Endothelial cell of umbilical vein (primary cell): ENCODE data around the gene MIER2. TPM values are rescaled to one million over a fixed set of nuclear protein-coding genes. Genes with fewer than 3 reads are reported as not detected.

Source experiments
- BruUV-seq: library from RNA; stranded (reverse); fragments of 400-500 nt; replicated peaks from 2 replicates; lab custom pipeline; 2021; lab: Mats Ljungman, UMichigan
- CTCF ChIA-PET: fragments of 300-600, 350-600 bp; sonication (Branson Sonifier 250); formaldehyde crosslinking; loops from one replicate; lab custom pipeline; 2021; ENCODE audit warnings: antibody characterized with exemption, inconsistent platforms; lab: Charles Lee
- POLR2A ChIA-PET: fragments of 300-600, 350-600 bp; sonication (Branson Sonifier 250); formaldehyde crosslinking; loops from one replicate; lab custom pipeline; 2021; ENCODE audit warnings: antibody characterized with exemption, inconsistent platforms; lab: Charles Lee
- DNase-seq: peaks from one replicate; pipeline ENCODE4 v3.0.0-alpha.2; 2011; ENCODE audit warnings: low read depth, low spot score
- FAIRE-seq: peaks from 2 replicates; lab custom pipeline; 2011; peaks lifted over from hg19 to GRCh38; lab: Jason Lieb, UNC
- H2AFZ ChIP-seq: 2 replicates; pipeline ENCODE4 v1.6.0; 2012; ENCODE audit warnings: low read depth, low read length, control low read depth, inconsistent platforms
- H3K27ac ChIP-seq: 2 replicates; pipeline ENCODE4 v1.5.1; 2011; ENCODE audit warnings: low read depth, mild to moderate bottlenecking, control low read depth, low read length, moderate library complexity; ENCODE audit not compliant: insufficient read depth
- H3K27me3 ChIP-seq, 2 experiments: 2 replicates each; pipeline versions ENCODE4 v1.6.0 to v1.6.1; 2011; ENCODE audit warnings: low read length in 2 of 2, mixed read lengths in 1 of 2; ENCODE audit not compliant: control insufficient read depth in 2 of 2, insufficient read depth in 2 of 2
- H3K36me3 ChIP-seq, 2 experiments: 2 replicates in 1 of 2; 3 replicates in 1 of 2; pipeline ENCODE4 v1.5.1; 2011; ENCODE audit warnings: low read length in 2 of 2, mild to moderate bottlenecking in 1 of 2, moderate library complexity in 1 of 2; ENCODE audit not compliant: control insufficient read depth in 2 of 2, insufficient read depth in 2 of 2; ENCODE audit errors: extremely low read depth in 1 of 2
- H3K4me1 ChIP-seq: 3 replicates; pipeline ENCODE4 v1.5.1; 2011; ENCODE audit warnings: mild to moderate bottlenecking, low read length; ENCODE audit not compliant: control insufficient read depth, insufficient read depth; ENCODE audit errors: extremely low read depth
- H3K4me2 ChIP-seq: 2 replicates; pipeline ENCODE4 v1.6.1; 2011; ENCODE audit warnings: low read length, control low read depth, mixed read lengths; ENCODE audit not compliant: insufficient read depth
- H3K4me3 ChIP-seq, 3 experiments: fragments of 200-600 bp in 1 of 3; sonication (generic), shearing (Covaris generic) in 1 of 3; replicated peaks in 1 of 3; 2 replicates each; pipeline ENCODE4 v1.5.1; 2011 to 2016; ENCODE audit warnings: control low read depth in 3 of 3, low read length in 3 of 3, mild to moderate bottlenecking in 2 of 3, inconsistent platforms in 1 of 3, low read depth in 1 of 3, moderate library complexity in 1 of 3; ENCODE audit not compliant: insufficient read depth in 1 of 3
- H3K79me2 ChIP-seq: 2 replicates; pipeline ENCODE4 v1.6.0; 2012; ENCODE audit warnings: low read length, inconsistent platforms; ENCODE audit not compliant: control insufficient read depth, insufficient read depth
- H3K9ac ChIP-seq: replicated peaks from 2 replicates; pipeline ENCODE3; 2011; ENCODE audit warnings: low read length, control low read depth; ENCODE audit not compliant: insufficient read depth; ENCODE audit errors: extremely low read depth
- H3K9me1 ChIP-seq: replicated peaks from 3 replicates; pipeline ENCODE4 v1.6.0; 2011; ENCODE audit warnings: mild to moderate bottlenecking, low read length; ENCODE audit not compliant: control insufficient read depth, insufficient read depth; ENCODE audit errors: extremely low read depth
- H3K9me3 ChIP-seq: replicated peaks from 2 replicates; pipeline ENCODE4 v1.5.1; 2012; ENCODE audit warnings: low read length, inconsistent platforms; ENCODE audit not compliant: control insufficient read depth, insufficient read depth
- H4K20me1 ChIP-seq: replicated peaks from 2 replicates; pipeline ENCODE3; 2011; ENCODE audit warnings: mild to moderate bottlenecking, low read length; ENCODE audit not compliant: control insufficient read depth, insufficient read depth; ENCODE audit errors: extremely low read depth
- CTCF ChIP-seq, 2 donors: IDR thresholded peaks; 1 replicate in 1 of 2; 2 replicates in 1 of 2; pipeline ENCODE4 v1.5.1; 2011; ENCODE audit warnings: low read length in 2 of 2, mild to moderate bottlenecking in 2 of 2, moderate library complexity in 2 of 2, control low read depth in 1 of 2, inconsistent platforms in 1 of 2, low read depth in 1 of 2; ENCODE audit not compliant: insufficient read depth in 1 of 2; ENCODE audit errors: extremely low read depth in 1 of 2
- EZH2 ChIP-seq: IDR thresholded peaks from 2 replicates; pipeline ENCODE4 v1.6.1; 2012; ENCODE audit warnings: borderline replicate concordance, low read depth, mild to moderate bottlenecking, moderate library complexity, low read length, inconsistent platforms; ENCODE audit not compliant: severe bottlenecking
- FOS ChIP-seq: IDR thresholded peaks from 2 replicates; pipeline ENCODE4 v1.6.1; 2011; ENCODE audit warnings: mild to moderate bottlenecking, low read length, moderate library complexity, borderline replicate concordance; ENCODE audit not compliant: insufficient read depth
- GATA2 ChIP-seq: IDR thresholded peaks from 2 replicates; pipeline ENCODE4 v1.7.0; 2011; ENCODE audit warnings: low read depth, mild to moderate bottlenecking, moderate library complexity, mixed read lengths, low read length; ENCODE audit not compliant: insufficient read length, insufficient read depth
- JUN ChIP-seq: IDR thresholded peaks from 2 replicates; pipeline ENCODE4 v1.6.1; 2011; ENCODE audit warnings: borderline replicate concordance, low read depth; ENCODE audit not compliant: insufficient read length, insufficient read depth
- MAX ChIP-seq: IDR thresholded peaks from 2 replicates; pipeline ENCODE4 v1.6.1; 2011; ENCODE audit not compliant: insufficient read depth, insufficient read length
- MYC ChIP-seq: IDR thresholded peaks from one replicate; pipeline ENCODE4 v1.6.1; 2011; ENCODE audit warnings: mild to moderate bottlenecking, low read depth, low read length
- POLR2A ChIP-seq: IDR thresholded peaks from 2 replicates; pipeline ENCODE4 v1.6.1; 2012; ENCODE audit warnings: low read depth, mild to moderate bottlenecking, control low read depth, low read length
- POLR2AphosphoS5 ChIP-seq: IDR thresholded peaks from 2 replicates; pipeline ENCODE4 v1.6.1; 2012; ENCODE audit warnings: low read depth, mild to moderate bottlenecking, control low read depth, low read length, moderate library complexity; ENCODE audit not compliant: insufficient read depth
- dilution Hi-C: fragments of 300-500 bp; cut with MboI; formaldehyde crosslinking; loops from one replicate; pipeline ENCODE4 v1.15.0; 2019; ENCODE audit warnings: low sequenced_read_pairs; ENCODE audit not compliant: extremely low pct_ligation_motif_present
- intact Hi-C: fragments of 100-400 bp; cut with micrococcal nuclease; formaldehyde crosslinking; loops from one replicate; pipeline ENCODE4 v1.10.0; 2022
- polyA plus RNA-seq, 4 experiments: library from polyadenylated mRNA; depleted of rRNA in 3 of 4; stranded (reverse) in 3 of 4; unstranded in 1 of 4; fragments of >200 nt; gene quantifications; 2 replicates each; pipeline versions ENCODE4 v1.2.1 to v1.2.3, GENCODE V29; 2011 to 2012; ENCODE audit warnings: missing spikeins in 1 of 4
- total RNA-seq: library from RNA; stranded (reverse); gene quantifications from 2 replicates; pipeline ENCODE4 v1.2.3, GENCODE V29; 2021

Gene MIER2
- total and polyA plus RNA-seq, 2 donors (not counting 3 experiments of a cell fraction or from before 2014, with no cell fraction given), result 20.3 to 44.9 TPM

DNA sequence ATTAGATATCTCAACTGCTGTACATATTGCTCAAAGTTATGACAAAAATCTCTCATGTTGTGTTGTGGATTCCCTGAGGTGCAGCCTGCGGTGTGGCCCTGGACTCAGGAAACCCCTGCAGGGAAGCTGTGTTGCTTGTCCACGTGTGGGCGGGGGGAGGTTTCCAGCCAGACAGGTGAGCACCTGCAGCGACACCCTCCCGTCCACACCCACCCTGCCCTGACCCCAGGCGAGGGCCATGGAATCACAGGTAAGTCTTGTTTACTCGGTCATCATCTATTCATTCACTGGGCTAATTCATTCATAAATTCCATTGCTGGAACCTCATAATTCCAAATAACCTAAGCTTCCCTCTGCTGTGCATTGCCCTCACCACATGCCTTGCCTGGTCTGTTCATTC, 67.5 kb downstream of the MIER2 start:
- DNase-seq (no peak), FAIRE-seq (no peak)
- H3K27me3 ChIP-seq, result no peaks in the 10 kb centered on the region
- dilution Hi-C loops, result no loop called here
- H3K9ac ChIP-seq, result no peak overlapping the region
- no peaks in the 10 kb centered on the region for H4K20me1 ChIP-seq
- no peak overlapping the region for H2AFZ ChIP-seq
- no peak overlapping the region for H3K27ac ChIP-seq
- H3K4me1 ChIP-seq, result no peaks in the 10 kb centered on the region
- H3K79me2 ChIP-seq, result no peaks in the 10 kb centered on the region
- no peak overlapping the region for H3K4me3 ChIP-seq
- intact Hi-C loops, result no loop called here
- no peaks in the 10 kb centered on the region for H3K36me3 ChIP-seq
- BruUV-seq, result no TSS peak
- CTCF ChIA-PET, result interaction anchor here (0.5 to 0.9 kb wide), 2 partner anchors 11 to 238 kb away, joined by 3 read pairs; no protein-coding TSS in a partner anchor
- H3K4me2 ChIP-seq, result no peak overlapping the region
- TF ChIP-seq JUN (no peak), POLR2AphosphoS5 (no peak), MYC (no peak), CTCF (IDR thresholded peaks at IDR 0.05; ENCODE audit: extremely low read depth in 1 of 2, insufficient read depth in 1 of 2, low read depth in 1 of 2, low read length in 2 of 2) (no peak), POLR2A (no peak), MAX (no peak), EZH2 (no peak), FOS (no peak), GATA2 (no peak)
- POLR2A ChIA-PET, result no interaction called here
- no peaks in the 10 kb centered on the region for H3K9me3 ChIP-seq
- no peaks in the 10 kb centered on the region for H3K9me1 ChIP-seq
